Breast epithelium (tissue), 3 donors: ENCODE data around the gene KRTAP19-5.

Experiments
- POLR2A ChIP-seq: fragments of 450-650 bp; IDR thresholded peaks from one replicate; pipeline ENCODE4 v1.6.1; 2016; ENCODE audit warnings: antibody characterized with exemption, mild to moderate bottlenecking, moderate library complexity
- TF ChIP-seq, protein P1 (sequence below), 3 donors: fragments of 450-650 bp; IDR thresholded peaks; one replicate each; pipeline ENCODE4 v1.5.1; 2016 to 2017; ENCODE audit warnings: antibody characterized with exemption in 3 of 3, mild to moderate bottlenecking in 3 of 3, moderate library complexity in 3 of 3

DNA sequence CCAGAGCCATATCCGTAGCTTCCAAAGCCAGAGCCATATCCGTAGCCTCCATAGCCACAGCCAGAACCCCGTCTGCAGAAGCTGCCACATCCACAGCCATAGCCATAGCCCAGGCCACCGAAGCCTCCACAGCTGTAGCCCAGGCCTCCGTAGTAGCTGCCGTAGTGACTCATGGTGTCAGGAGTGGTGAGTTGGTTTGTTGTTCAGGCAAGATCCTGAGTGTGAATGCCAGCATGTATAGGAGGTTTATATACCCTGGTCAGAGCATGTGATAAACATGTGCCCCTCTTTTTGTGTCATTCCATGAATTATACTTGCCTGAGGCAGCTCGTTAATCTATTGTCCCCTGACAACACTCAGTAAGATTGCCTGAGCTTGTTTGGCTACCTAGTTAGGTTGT, 21.8 kb downstream of the KRTAP19-5 start, which contains the start of gene KRTAP19-1:
- TF ChIP-seq, protein P1, sequence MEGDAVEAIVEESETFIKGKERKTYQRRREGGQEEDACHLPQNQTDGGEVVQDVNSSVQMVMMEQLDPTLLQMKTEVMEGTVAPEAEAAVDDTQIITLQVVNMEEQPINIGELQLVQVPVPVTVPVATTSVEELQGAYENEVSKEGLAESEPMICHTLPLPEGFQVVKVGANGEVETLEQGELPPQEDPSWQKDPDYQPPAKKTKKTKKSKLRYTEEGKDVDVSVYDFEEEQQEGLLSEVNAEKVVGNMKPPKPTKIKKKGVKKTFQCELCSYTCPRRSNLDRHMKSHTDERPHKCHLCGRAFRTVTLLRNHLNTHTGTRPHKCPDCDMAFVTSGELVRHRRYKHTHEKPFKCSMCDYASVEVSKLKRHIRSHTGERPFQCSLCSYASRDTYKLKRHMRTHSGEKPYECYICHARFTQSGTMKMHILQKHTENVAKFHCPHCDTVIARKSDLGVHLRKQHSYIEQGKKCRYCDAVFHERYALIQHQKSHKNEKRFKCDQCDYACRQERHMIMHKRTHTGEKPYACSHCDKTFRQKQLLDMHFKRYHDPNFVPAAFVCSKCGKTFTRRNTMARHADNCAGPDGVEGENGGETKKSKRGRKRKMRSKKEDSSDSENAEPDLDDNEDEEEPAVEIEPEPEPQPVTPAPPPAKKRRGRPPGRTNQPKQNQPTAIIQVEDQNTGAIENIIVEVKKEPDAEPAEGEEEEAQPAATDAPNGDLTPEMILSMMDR (IDR thresholded peaks at IDR 0.05) = no peak
- TF ChIP-seq POLR2A = no peak
